Colonic mucosa (tissue), 4 donors: ENCODE data around the gene CCSER1. TPM values are rescaled to one million over a fixed set of nuclear protein-coding genes. Genes with fewer than 3 reads are reported as not detected.
A peak's percentile ranks its signal among the peaks of the same experiment; 100 is the strongest.
"Not testable (repeated sequence)": the region's sequence is repeated elsewhere in the genome, so short reads cannot be mapped to it uniquely, and the experiment has no call there.

Experiments used
- DNase-seq: peaks from one replicate; pipeline ENCODE4 v3.0.0-alpha.2; 2020
- H3K27ac ChIP-seq: fragments of 200-600 bp; one replicate; pipeline ENCODE4 v1.8.0; 2021
- H3K27me3 ChIP-seq: fragments of 200-600 bp; one replicate; pipeline ENCODE4 v1.8.0; 2021
- H3K36me3 ChIP-seq: fragments of 200-600 bp; one replicate; pipeline ENCODE4 v1.8.0; 2021
- H3K4me1 ChIP-seq: fragments of 200-600 bp; one replicate; pipeline ENCODE4 v1.8.0; 2021; ENCODE audit warnings: mild to moderate bottlenecking
- H3K4me3 ChIP-seq: fragments of 200-600 bp; one replicate; pipeline ENCODE4 v1.8.0; 2021
- H3K9ac ChIP-seq, 2 donors: one replicate each; pipeline ENCODE4 v1.7.0; 2013; ENCODE audit warnings: control low read depth in 2 of 2, low read depth in 2 of 2, low read length in 2 of 2
- H3K9me3 ChIP-seq: fragments of 200-600 bp; one replicate; pipeline ENCODE4 v1.8.0; 2021
- intact Hi-C: fragments of 100-400 bp; cut with DNase I; formaldehyde crosslinking; loops from one replicate; pipeline ENCODE4 v1.14.1; 2022
- total RNA-seq, 2 donors: library from RNA; stranded (reverse); fragmentation: NEBNext Ultra II Directional in 1 of 2; extraction: Animal tissue kit (Norgen Biotek cat#: 25700) in 1 of 2; gene quantifications; one replicate each; pipeline ENCODE4 v1.2.1, GENCODE V29; 2021
- TF ChIP-seq, protein P1 (sequence below): fragments of 200-600 bp; IDR thresholded peaks from one replicate; pipeline ENCODE4 v1.8.0; 2022; ENCODE audit warnings: antibody characterized with exemption, mild to moderate bottlenecking
- donor health status: healthy.
- donor health status: DM: no; HTN: no; CAD: no.
- donor health status: DM: no; HTN: no; CAD: no.

The CCSER1 gene
- total RNA-seq, 2 donors from 2014 or later, result 11.2 to 13.4 TPM

DNA sequence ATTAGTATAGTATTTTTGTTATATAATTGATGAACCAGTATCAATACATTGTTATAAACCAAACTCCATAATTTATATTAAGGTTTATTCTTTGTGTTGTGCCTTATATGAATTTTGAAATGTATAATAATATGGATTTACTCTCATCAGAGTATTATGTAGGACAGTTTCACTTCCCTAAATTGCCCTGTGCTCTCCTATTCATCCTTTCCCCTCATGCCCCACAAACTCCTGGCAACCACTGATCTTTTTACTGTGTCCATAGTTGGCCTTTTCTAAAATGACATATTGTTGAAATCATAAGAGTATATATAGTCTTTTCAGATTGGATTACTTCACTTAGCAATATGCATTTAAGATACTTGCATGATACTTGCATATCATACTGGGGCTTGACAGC lies 1218.4 kb downstream of the CCSER1 start:
- Histone ChIP-seq H3K27ac (no peak overlapping the region), H3K36me3 (no peaks in the 10 kb centered on the region), H3K4me1 (no peaks in the 10 kb centered on the region), H3K9me3 (no peaks in the 10 kb centered on the region), H3K27me3 (no peaks in the 10 kb centered on the region), H3K4me3 (no peak overlapping the region), H3K9ac (no peak overlapping the region)
- TF ChIP-seq, protein P1, sequence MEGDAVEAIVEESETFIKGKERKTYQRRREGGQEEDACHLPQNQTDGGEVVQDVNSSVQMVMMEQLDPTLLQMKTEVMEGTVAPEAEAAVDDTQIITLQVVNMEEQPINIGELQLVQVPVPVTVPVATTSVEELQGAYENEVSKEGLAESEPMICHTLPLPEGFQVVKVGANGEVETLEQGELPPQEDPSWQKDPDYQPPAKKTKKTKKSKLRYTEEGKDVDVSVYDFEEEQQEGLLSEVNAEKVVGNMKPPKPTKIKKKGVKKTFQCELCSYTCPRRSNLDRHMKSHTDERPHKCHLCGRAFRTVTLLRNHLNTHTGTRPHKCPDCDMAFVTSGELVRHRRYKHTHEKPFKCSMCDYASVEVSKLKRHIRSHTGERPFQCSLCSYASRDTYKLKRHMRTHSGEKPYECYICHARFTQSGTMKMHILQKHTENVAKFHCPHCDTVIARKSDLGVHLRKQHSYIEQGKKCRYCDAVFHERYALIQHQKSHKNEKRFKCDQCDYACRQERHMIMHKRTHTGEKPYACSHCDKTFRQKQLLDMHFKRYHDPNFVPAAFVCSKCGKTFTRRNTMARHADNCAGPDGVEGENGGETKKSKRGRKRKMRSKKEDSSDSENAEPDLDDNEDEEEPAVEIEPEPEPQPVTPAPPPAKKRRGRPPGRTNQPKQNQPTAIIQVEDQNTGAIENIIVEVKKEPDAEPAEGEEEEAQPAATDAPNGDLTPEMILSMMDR, result no peak
- intact Hi-C loops, result no loop called here
- DNase-seq, result no peak

GRCh38 chr4:91356496-91356895 lies 1229.3 kb downstream of the CCSER1 start:
- H3K4me1 ChIP-seq, DNase-seq, H3K4me3 ChIP-seq, H3K27me3 ChIP-seq, H3K9ac ChIP-seq, H3K9me3 ChIP-seq, H3K27ac ChIP-seq, intact Hi-C loops, H3K36me3 ChIP-seq: not testable (repeated sequence)

- H3K36me3 ChIP-seq, H3K4me3 ChIP-seq, DNase-seq, H3K27ac ChIP-seq, H3K9me3 ChIP-seq, H3K4me1 ChIP-seq, H3K9ac ChIP-seq, H3K27me3 ChIP-seq, intact Hi-C loops: not testable (repeated sequence)
Measured at GRCh38 chr4:91358016-91358415, 1230.8 kb downstream of the CCSER1 start.

- H3K4me1 ChIP-seq, H3K4me3 ChIP-seq, H3K27me3 ChIP-seq, H3K36me3 ChIP-seq, H3K9me3 ChIP-seq, intact Hi-C loops, H3K9ac ChIP-seq: not testable (repeated sequence)
- peak; percentile 17 for DNase-seq
- peak overlapping the region; percentile 22 for H3K27ac ChIP-seq
Measured at GRCh38 chr4:91358621-91359020, 1231.4 kb downstream of the CCSER1 start.

DNA sequence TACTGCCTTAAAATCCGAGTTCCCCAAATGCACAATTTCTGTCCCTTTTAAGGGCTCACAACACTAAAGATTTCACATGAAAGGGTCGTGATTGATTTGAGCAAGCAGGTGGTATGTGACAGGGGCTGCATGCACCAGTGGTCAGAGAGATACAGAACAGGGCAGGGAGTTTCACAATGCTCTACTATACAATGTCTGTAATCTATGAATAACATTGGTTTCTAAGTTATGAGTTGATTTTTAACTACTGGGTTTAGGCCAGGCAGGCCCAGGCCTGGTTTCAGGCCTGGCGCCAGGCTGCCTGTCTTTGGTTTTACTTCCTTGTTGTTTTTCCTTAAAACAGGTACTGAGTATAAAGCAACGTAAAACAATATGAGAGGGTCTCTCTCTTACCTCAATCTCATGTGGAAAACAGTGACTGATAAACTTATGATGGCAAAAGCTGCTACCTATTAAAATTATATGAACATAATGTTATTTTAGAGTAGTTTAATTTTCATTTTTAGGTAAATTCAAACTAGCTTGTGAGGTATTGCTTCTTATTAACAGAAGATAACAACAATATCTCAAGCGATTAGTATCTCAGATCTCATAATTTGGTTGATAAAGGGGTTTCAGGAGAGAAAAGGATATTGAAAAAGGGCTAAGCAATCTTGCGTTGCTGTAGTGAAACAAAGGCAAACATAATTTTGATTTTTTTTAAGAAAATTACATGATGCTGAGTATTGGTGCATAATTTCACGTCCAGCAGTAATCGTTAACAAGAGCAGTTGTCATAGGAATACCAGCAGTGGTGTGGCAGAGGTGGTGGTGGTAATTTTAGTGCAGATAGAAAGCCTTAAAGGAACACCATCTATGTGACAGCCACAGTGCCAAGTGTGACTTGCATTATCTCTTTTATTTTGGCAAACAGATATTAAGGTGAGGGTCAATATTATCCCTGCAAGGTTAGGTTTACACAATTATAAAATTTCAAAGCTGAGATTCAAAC lies 1232.1 kb downstream of the CCSER1 start:
- peak; percentile 64 for DNase-seq

DNA sequence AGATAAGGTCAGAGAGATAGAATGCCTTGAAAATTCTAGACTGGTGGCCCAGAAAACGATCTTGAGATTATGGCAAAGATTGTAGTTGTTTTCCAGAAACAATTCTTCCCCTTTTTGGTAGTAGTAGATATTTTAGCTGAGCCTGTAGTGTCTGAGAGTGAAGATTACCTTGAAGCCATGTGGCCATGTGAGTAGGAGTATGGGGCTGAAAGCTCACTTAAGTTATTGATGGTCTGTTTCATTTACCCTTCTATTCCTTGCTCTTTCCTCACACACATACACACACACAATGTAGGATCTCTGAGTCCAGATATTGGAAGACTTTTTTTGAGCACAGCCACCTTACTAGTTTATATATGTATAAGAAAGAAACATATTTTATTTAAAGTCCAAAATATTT lies 1234.9 kb downstream of the CCSER1 start:
- no peak overlapping the region for H3K27ac ChIP-seq
- H3K4me3 ChIP-seq, result no peak overlapping the region
- no peak for DNase-seq
- intact Hi-C loops, result no loop called here
- no peaks in the 10 kb centered on the region for H3K27me3 ChIP-seq
- no peak overlapping the region for H3K9ac ChIP-seq
- TF ChIP-seq, protein P1, result no peak
- H3K4me1 ChIP-seq, result no peaks in the 10 kb centered on the region
- no peaks in the 10 kb centered on the region for H3K9me3 ChIP-seq
- H3K36me3 ChIP-seq, result no peaks in the 10 kb centered on the region

More for the DNA sequence above, 1232.1 kb downstream of the CCSER1 start:
- intact Hi-C loops, result no loop called here
- Histone ChIP-seq H3K36me3 (no peaks in the 10 kb centered on the region), H3K27ac (peak overlapping the region; percentile 22), H3K27me3 (no peaks in the 10 kb centered on the region), H3K9ac (no peak overlapping the region), H3K9me3 (no peaks in the 10 kb centered on the region), H3K4me3 (no peak overlapping the region), H3K4me1 (no peaks in the 10 kb centered on the region)
- TF ChIP-seq, protein P1, result no peak

DNA sequence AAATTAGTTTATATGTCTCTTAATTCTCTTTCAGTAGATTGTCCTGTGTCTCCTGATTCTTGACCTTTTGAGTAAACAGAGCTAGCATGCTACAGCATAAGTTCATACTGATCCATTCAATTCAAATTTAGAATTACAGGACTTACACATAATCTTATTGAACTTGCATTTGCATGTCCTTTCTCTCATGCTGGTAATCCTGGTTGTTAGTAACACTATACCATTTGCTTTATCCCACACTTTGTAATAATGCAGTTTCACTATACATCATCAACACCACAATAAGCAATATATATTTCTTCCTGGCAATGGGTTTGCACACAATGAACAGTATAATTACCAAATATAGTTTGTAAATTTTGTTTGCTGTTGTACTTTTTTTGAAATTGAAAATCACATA lies 1239.4 kb downstream of the CCSER1 start:
- no peak overlapping the region for H3K27ac ChIP-seq
- TF ChIP-seq, protein P1, result no peak
- no peak for DNase-seq
- H3K4me1 ChIP-seq, result no peaks in the 10 kb centered on the region
- no peaks in the 10 kb centered on the region for H3K27me3 ChIP-seq
- no peaks in the 10 kb centered on the region for H3K36me3 ChIP-seq
- H3K9me3 ChIP-seq, result no peaks in the 10 kb centered on the region
- intact Hi-C loops, result no loop called here
- H3K9ac ChIP-seq, result no peak overlapping the region
- no peak overlapping the region for H3K4me3 ChIP-seq
